NCI-H2171 (cell line): ENCODE data around the gene ALDH3B2.
"Not testable (repeated sequence)": the region's sequence is repeated elsewhere in the genome, so short reads cannot be mapped to it uniquely, and the experiment has no call there.

Source experiments
- DNase-seq: peaks from one replicate; lab custom pipeline; 2025; lab: John Stamatoyannopoulos, UW

Gene ALDH3B2

GRCh38 chr11:67685641-67686332 lies 11.4 kb upstream of the ALDH3B2 start:
- DNase-seq: not testable (repeated sequence)

DNA sequence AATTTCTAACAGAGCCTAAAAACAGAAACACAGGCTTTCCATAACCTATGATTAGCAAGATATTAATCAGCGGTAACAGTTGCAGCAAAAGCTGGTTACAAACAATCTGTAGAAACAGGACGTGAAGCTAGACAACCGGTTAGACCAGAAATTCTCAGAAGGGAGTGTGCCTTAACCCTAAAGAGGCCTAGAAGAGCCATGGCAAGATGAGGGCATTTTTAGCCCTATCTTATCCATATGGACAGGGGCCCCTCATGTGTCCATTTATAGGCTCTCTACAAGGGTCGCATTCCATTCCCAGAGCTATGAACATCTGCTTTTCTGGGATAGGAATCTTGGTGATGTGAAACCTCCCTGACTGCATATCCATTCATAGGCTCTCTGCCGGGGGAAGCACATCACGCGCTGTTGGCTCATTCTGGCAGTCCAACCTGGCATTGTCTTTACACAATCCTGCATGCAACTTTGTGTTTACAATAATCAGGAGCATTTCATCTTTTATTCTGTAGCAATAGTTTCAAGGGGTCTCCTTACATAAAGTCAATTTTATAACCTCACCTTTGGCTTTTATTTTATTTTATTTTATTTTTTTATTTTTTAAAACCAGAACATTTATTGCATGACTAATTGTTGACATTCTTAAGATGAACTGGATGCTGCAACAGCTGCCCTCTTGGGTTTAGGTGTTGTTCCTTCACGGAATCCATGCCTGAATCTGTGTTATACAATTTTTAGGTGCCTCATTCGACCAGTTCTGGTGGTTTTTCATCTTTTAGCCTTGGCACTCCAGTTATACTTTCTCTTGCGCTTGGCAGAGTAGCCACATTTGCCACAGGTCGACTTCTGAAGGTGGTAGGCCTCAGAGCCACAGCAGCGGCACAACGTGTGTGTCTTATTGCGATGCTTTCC lies 8.0 kb upstream of the ALDH3B2 start:
- not testable (repeated sequence) for DNase-seq

DNA sequence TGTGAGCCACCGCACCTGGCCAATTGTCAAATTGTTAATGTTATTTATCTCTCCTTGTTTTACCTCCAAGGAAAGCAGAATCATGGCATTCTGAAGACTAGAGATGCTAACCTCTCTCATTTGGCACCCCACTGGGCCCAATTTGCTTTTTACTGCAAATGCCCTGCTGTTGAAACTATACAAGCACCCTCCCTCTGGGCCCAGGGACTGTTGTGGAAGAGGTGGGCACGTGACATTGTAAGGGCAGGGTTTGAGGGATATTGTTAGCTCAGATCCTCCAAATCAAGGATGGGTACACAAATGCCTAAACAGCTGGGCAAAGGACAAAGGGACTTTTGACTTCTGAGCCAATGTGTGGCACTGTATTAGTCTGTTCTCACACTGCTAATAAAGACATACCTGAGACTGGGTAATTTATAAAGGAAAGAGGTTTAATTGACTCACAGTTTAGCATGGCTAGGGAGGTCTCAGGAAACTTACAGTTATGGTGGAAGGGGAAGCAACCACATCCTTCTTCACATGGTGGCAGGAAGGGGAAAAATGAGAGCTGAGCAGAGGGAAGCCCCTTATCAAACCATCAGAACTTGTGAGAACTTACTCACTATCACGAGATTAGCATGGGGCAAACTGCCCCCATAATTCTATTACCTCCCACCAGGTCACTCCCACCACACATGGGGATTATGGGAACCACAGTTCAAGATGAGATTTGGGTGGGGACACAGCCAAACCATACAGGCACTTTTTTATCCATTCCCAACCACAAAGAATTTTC lies 6.5 kb upstream of the ALDH3B2 start:
- DNase-seq: no peak

- DNase-seq: no peak
These were observed 780 bp upstream of the ALDH3B2 start for GRCh38 chr11:67675058-67675747.

GRCh38 chr11:67673902-67674301 lies 521 bp downstream of the ALDH3B2 start:
- DNase-seq: no peak

GRCh38 chr11:67673358-67673757 lies 1.1 kb downstream of the ALDH3B2 start:
- no peak for DNase-seq

DNA sequence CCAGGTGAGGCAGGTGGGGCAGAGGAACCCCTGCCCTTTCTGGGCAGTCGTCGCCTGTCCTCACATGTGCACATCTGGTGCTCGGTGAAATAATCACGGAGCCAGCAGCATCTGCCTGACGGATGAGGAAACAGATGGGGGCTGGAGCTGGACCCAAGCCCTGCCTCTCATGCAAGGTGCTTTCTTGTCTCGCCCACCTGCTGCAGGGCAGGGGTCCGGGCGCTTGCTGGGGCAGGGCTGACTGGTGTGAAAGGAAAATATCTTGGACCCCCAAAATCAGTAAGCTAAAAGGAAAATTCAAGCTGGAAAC lies 3.3 kb downstream of the ALDH3B2 start:
- DNase-seq: no peak

DNA sequence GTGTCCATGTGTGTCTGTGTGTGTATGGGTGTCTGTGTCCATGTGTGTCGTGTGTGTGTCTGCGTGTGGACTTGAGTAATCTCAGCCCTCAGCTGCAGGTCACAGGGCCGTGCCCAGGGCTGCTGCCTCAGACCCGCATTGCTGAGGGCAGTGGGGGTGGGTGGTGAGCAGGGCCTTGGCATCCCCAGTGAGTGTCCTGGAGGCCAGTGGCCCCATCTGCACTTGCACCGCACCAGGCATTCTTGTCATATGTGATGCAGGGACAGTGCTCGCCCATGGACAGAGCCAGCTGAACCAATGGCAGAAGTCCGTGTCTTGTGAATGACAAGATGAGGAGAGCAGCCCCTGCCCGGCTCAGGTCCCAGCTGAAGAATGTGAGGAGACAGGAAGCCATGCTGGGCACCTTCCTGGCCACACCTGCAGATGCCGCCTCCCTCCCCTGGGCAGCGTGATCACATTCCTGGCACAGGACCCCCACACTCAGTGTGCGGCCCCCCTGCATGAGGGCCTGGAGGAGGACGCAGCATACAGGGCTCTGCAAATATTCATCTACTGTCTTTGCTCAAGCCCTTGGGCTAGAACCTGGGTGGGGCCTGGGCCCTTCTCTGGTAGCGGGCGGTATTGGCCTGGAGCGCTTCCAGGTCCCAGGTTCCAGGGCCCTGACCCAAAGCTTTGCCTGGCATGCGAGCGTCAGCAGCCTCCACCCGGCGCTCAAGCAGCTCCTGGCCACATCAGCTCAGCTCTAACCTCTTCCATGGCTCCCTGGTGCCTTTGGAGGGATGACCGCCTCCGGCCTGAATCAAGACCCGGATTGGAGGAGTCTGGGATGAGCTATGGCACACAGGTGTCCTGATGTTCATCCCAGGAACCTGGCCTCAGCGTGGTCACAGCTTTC lies 3.9 kb downstream of the ALDH3B2 start:
- DNase-seq: no peak

- no peak for DNase-seq
These were observed 6.3 kb downstream of the ALDH3B2 start for GRCh38 chr11:67668192-67668551.

- no peak for DNase-seq
These were observed 6.8 kb downstream of the ALDH3B2 start for GRCh38 chr11:67667490-67668191.

DNA sequence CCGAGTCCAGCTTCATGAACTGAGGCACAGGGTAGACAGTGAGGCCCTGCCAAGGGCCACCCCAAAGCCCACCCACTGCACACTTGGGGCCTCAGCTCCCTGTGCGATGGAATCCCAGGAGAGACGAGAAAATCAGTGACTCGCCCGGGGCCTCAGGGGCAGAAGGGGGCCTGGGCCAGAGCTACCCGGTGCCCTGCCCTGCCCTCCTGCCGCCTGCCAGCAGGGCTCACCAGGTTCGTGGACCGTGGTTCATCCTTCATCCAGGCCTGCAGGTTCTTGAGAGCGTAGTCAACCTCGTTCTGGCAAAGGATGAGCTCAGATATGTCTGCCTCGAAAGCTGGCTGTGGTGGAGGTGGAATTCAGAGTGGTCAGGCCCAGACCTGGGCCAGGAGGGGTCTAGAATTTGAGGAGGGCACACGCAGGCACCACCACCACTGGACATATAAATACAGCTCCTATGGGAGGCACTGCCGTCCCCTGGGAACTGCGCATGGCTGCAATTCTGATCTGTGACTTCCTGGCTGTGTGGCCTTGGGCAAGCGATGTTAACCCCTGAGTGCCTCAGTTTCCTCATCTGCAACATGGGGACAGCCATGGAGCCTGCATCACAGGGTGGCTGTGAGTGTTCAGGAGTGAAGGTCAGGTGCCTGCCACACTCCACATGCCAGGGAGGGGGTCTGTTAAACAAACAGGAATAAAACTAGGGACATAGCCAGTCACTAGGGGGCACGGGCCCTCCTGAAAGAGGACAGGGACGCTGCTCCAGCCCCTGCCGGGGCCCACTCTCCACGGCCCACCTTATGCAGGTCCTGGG lies 7.5 kb downstream of the ALDH3B2 start:
- DNase-seq: no peak

DNA sequence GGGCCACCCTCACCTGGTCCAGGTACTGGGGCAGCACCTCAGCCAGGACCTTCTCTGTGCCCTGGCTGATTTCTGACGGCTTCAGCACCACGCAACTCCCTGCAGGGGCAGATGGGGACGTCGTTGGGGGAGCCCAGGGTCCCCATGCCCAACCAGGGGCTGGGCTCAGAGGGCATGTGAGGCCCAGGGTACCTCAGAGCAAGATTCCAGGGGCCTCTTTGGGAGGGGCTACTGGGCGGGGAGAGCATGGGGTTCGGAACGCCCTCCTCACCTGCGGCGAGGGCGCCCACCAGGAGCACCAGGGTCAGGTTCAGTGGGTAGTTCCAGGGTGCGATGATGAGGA lies 8.1 kb downstream of the ALDH3B2 start:
- no peak for DNase-seq

- no peak for DNase-seq
These were observed 8.7 kb downstream of the ALDH3B2 start for GRCh38 chr11:67665541-67666302.

- DNase-seq: no peak
These were observed 9.5 kb downstream of the ALDH3B2 start for GRCh38 chr11:67664696-67665540.

DNA sequence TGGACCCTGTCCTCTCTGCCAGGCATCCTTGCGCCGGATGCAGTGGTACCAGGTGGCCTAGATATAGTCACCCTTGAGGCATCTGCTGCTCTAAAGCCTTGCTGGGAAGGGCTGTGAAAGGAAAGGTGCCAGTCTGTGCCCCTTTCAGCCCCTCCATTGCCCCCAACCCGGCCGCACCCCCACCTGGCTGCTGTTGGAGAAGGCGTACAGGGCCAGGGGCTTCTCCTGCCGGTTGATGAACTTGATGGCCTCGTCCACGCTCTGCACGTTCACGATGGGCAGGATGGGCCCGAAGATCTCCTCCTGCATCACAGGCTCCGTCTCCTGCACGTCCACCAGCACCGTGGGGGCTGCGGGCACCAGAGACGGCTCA lies 10.2 kb downstream of the ALDH3B2 start:
- no peak for DNase-seq

GRCh38 chr11:67663532-67664212 lies 10.8 kb downstream of the ALDH3B2 start:
- DNase-seq: no peak

DNA sequence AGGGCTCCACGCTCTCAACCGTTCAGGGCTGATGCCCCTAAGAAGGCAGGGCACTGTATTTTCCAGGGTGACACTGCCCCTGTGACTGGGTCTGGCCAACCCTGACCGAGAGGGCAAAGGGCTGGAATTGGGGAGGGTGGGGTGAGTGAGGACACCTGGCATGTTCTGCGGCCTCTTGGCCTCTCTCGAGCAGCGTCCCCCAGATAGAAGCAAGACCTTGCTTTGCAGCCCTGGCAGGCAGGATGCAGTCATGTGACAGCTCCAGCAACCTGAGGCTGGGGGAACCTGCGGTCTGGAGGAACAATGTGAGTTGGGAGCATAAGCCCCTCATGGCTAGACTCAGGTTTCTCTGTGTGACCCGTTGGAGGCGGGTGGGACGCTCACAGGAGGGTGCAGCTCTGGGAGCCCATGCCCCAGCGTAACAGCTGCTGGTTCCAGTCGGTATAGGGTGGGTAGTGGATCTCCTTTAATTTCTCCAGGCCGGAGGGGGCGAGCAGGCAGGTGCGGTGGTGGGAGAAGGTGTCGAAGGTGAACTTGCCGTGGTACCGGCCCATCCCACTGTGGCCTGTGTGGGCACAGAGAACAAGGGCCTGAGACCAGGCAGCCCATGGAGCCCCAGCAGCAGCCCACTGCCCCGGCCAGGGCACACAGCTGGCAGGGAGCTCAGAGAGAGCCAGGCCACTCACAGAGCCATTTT lies 11.4 kb downstream of the ALDH3B2 start:
- no peak for DNase-seq
